Activated naive CD4-positive, alpha-beta T cell treated with anti-CD3 and anti-CD28 coated beads, Interleukin-2, amount 10 ng/mL, durations not matched to agents 7 days and 5 days (primary cell): ENCODE measurements around the gene ASTN1.

Source experiments
- CTCF ChIA-PET: fragments of 350-600 bp; sonication (Branson Sonifier 250); formaldehyde crosslinking; loops from one replicate; lab custom pipeline; 2021; ENCODE audit warnings: antibody characterized with exemption; lab: Charles Lee
- DNase-seq: peaks from one replicate; pipeline ENCODE4 v3.0.0-alpha.2; 2020
- H3K27ac Mint-ChIP-seq: one replicate; pipeline ENCODE4 v1.8.0; 2021; ENCODE audit warnings: mild to moderate bottlenecking, moderate library complexity, mixed read lengths
- H3K27me3 Mint-ChIP-seq: one replicate; pipeline ENCODE4 v1.8.0; 2021; ENCODE audit warnings: mild to moderate bottlenecking, mixed read lengths
- H3K36me3 Mint-ChIP-seq: one replicate; pipeline ENCODE4 v1.8.0; 2021; ENCODE audit warnings: mixed read lengths
- H3K4me1 Mint-ChIP-seq: one replicate; pipeline ENCODE4 v1.8.0; 2021; ENCODE audit warnings: mixed read lengths
- H3K4me3 Mint-ChIP-seq: one replicate; pipeline ENCODE4 v1.8.0; 2021; ENCODE audit warnings: mild to moderate bottlenecking, moderate library complexity, mixed read lengths
- H3K9me3 Mint-ChIP-seq: one replicate; pipeline ENCODE4 v1.8.0; 2021; ENCODE audit warnings: mixed read lengths

The ASTN1 gene

DNA sequence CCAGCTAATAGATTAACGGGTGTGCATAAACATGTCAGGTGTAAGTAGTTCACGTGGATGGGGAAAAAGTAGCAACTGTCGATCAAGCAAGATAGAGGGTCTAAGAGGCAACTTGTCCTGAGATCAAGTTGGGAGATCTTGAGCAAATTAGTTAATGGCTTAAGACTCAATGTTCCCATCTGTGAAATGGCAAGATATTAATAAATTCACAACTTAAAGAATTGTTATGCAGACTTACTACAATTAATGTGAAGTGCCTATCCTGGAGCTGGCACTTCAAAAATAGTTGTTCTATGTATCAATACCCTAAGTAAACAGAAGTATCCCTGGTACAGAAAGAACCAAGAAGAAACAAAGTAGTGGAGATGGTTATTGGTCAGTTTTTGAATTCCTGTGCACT lies 312.4 kb downstream of the ASTN1 start:
- DNase-seq: no peak
- Mint-ChIP-seq H3K27me3 (no peaks in the 10 kb centered on the region), H3K4me1 (no peaks in the 10 kb centered on the region), H3K27ac (no peak overlapping the region), H3K9me3 (no peaks in the 10 kb centered on the region), H3K4me3 (no peak overlapping the region), H3K36me3 (no peaks in the 10 kb centered on the region)
- CTCF ChIA-PET: no interaction called here

DNA sequence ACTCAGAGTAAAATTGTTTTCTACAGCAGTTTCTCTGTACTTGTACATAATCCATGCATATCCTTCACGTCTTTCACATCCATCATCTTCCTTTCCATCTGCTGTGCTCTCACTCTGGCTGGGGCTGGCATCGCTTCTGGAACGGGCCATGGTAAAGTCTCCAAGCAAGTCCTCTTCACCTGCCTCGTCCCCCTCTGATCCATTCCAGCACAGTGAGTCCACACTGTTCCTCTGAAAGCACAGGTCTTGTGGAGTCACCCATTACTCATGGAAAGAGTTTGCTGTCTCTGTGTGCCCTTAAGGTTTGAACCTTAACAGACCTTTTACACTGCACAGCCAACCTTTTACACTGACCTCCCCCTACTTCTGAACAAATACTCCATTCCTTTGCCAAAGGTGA lies 313.6 kb downstream of the ASTN1 start:
- H3K36me3 Mint-ChIP-seq: no peaks in the 10 kb centered on the region
- H3K27me3 Mint-ChIP-seq: no peaks in the 10 kb centered on the region
- H3K27ac Mint-ChIP-seq: no peak overlapping the region
- no peak for DNase-seq
- H3K9me3 Mint-ChIP-seq: no peaks in the 10 kb centered on the region
- H3K4me3 Mint-ChIP-seq: no peak overlapping the region
- no peaks in the 10 kb centered on the region for H3K4me1 Mint-ChIP-seq
- CTCF ChIA-PET: no interaction called here

DNA sequence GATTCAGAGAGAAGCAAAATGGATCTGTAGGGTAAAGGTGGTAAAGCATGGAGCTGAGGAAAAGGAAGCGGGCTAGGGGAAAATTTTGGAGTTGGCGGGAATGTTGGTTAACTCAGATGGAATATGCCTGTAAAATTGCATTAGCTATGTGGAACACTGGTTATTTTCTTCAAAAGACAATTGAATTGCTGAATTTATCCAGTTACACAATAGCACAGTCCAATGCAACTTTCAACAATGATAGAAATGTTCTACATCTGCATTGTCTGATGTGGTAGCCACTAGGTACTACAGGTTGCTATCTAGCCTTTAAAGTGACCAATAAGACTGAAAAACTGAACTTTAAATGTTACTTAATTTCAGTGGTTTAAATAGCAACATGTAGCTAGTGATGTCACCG lies 315.2 kb downstream of the ASTN1 start:
- no peak for DNase-seq
- no peak overlapping the region for H3K27ac Mint-ChIP-seq
- no peaks in the 10 kb centered on the region for H3K27me3 Mint-ChIP-seq
- no peaks in the 10 kb centered on the region for H3K36me3 Mint-ChIP-seq
- H3K4me1 Mint-ChIP-seq: no peaks in the 10 kb centered on the region
- CTCF ChIA-PET: no interaction called here
- H3K4me3 Mint-ChIP-seq: no peak overlapping the region
- no peaks in the 10 kb centered on the region for H3K9me3 Mint-ChIP-seq

DNA sequence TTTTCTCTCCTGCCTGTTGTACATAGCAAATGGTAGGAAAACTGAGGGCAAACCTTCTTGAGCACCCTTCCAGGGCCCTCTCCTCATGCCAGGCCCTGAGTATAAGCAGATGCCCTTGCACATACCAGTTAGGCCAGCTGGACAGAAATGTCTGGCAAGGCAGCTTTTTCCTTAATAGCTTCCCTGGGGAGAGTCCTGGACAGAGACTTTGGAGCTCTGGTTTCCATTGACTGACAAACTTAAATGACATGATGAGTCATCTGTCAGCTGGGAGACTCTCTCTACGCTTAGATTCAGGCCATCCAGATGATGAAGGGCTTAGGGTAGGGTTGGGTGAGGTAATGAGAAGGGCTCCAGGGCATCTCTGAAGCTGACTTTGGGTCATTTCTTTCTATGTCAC lies 317.5 kb downstream of the ASTN1 start:
- Mint-ChIP-seq H3K27ac (no peak overlapping the region), H3K9me3 (no peaks in the 10 kb centered on the region), H3K4me3 (no peak overlapping the region), H3K27me3 (no peaks in the 10 kb centered on the region), H3K36me3 (no peaks in the 10 kb centered on the region), H3K4me1 (no peaks in the 10 kb centered on the region)
- CTCF ChIA-PET: no interaction called here
- DNase-seq: no peak

DNA sequence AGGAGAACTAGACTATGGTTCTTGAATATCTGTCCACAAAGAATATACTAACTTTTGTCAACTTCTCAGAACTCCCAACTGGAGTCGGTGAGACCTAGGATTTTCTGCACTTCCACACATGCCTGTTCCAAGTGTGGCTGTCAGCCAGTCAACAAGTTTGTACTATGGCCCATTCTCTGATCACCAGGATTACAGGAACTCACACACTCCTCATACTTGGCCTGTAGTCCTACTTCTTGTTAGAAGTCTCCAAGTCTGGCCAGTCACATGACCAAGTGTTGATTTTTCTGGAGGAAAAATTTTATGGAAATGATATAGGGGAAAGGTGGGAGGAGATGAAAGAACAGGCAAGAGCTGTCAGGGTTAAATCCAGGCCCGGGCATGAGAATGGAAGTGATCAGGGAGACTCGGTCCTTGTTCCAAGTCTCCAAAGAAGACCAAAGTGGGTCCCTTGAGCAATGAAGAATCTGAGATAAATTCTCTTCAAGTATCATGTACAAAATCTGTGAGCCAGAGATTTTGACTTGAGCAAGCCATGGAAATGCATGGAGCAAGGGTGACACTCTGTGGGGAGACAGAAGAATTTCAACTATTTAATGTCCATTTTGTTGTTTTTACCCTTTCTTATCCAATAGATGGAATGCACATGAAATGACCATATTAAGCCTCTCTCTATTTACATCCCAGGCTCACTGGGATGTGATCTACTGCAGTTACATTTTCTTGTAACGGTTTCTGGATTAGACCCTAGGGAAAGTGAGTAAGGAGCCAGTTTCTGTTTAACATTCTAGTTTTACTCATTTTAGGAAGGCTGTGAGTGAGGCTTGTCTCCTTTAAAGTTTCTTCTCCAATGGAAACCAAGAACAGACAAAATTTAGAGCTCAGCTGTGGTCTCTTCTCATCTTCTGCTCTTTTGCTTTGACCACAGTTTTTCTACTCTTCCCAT lies 320.9 kb downstream of the ASTN1 start:
- no peak for DNase-seq
- CTCF ChIA-PET: no interaction called here
- H3K27me3 Mint-ChIP-seq: no peaks in the 10 kb centered on the region
- H3K9me3 Mint-ChIP-seq: no peaks in the 10 kb centered on the region
- no peak overlapping the region for H3K4me3 Mint-ChIP-seq
- H3K27ac Mint-ChIP-seq: no peak overlapping the region
- H3K36me3 Mint-ChIP-seq: no peaks in the 10 kb centered on the region
- no peaks in the 10 kb centered on the region for H3K4me1 Mint-ChIP-seq

DNA sequence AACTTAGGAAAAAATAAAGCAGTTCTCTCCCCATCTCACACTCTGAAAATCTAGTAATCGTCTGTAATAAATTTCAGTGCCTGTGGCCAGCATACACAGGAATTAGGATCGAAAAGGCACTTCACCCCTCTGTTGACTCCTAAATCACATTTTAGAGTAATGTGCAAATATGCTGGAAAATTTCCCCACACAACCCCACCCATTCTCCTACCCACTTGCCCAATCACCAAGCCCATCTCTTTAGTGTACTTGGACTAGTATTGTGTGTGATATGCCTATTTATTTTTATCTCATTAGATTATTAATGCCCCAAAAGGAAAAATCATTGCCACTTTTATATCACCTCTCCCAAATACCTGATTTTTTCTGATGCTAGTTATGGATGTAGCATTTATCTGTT lies 323.3 kb downstream of the ASTN1 start:
- no peak overlapping the region for H3K4me3 Mint-ChIP-seq
- CTCF ChIA-PET: no interaction called here
- no peak overlapping the region for H3K27ac Mint-ChIP-seq
- no peaks in the 10 kb centered on the region for H3K27me3 Mint-ChIP-seq
- no peaks in the 10 kb centered on the region for H3K36me3 Mint-ChIP-seq
- no peaks in the 10 kb centered on the region for H3K9me3 Mint-ChIP-seq
- no peaks in the 10 kb centered on the region for H3K4me1 Mint-ChIP-seq
- no peak for DNase-seq

DNA sequence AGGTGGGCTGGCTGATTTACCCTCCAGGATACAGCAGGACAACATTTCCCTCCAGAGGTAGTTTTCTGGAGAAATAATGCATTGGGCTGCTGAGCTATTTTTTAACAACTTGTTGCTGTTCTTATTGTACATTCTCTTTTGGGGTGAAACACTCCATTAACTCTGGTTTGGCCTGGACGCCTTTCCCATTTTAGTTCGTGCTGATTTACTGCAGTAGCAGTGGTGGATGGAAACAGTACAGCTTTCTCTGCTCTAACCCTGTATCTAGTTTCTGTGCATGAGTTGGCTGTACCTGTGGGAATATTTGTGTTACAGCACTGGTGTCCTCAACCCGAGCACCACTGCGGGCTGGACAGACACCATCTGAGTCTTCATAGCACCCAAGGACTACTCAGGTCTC lies 325.3 kb downstream of the ASTN1 start:
- CTCF ChIA-PET: no interaction called here

DNA sequence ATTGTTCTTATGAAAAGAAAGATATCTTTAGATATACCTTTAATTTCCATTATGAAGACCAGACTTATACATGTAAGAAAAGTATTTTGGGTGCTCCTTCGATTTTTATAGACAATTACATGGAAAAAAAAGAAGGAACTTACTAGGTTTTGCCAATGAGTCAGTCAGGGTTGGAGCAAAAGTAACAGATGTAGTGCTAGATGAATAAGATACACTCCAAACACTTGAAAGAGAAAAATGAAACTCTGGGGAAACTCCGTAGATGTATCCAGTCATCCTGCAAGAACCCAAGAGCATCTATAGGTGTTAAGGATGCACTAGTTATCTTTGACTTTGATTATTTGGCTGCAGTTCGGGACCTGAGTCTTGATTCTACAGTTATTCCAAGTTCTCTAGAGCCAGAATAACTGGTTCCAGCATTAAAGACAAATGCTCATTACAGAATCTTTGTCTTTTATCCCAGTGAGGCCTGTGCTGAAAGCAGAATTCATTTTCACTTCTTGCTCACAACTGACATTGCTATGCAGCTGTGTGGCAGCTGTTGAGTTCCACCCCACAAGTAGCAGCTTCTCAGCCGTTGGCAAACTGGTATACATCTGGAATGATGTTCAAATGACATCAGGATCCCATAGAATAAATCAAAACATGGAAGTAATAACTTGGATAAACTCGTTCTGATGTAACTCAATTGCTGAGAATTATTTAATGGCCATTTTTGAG lies 326.1 kb downstream of the ASTN1 start:
- Mint-ChIP-seq H3K9me3 (no peaks in the 10 kb centered on the region), H3K4me1 (no peaks in the 10 kb centered on the region), H3K27ac (no peak overlapping the region), H3K4me3 (no peak overlapping the region), H3K27me3 (no peaks in the 10 kb centered on the region), H3K36me3 (no peaks in the 10 kb centered on the region)
- no peak for DNase-seq
- CTCF ChIA-PET: no interaction called here

More for the DNA sequence above, 325.3 kb downstream of the ASTN1 start:
- Mint-ChIP-seq H3K4me1 (no peaks in the 10 kb centered on the region), H3K9me3 (no peaks in the 10 kb centered on the region), H3K36me3 (no peaks in the 10 kb centered on the region), H3K27me3 (no peaks in the 10 kb centered on the region), H3K4me3 (no peak overlapping the region), H3K27ac (no peak overlapping the region)
- no peak for DNase-seq

DNA sequence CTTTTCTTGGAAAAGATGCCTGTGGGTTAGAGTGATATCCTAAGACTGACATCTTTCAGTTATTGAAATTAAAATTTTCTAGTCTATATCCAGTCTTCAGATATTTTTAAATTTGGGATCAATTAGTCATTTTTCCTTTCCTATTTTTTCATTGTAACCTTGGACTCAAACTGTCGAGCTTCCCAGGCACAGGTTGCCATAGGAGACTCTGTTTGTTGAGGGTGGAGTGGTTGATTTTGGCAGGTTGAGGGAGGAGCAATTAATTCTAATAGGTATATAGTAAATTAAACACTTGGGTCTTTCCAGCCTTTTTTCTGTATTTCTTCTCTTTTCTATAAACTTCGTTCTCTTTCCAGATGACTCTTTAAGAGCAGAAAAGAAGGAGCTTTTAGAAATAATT lies 326.8 kb downstream of the ASTN1 start:
- Mint-ChIP-seq H3K27ac (no peak overlapping the region), H3K9me3 (no peaks in the 10 kb centered on the region), H3K4me1 (no peaks in the 10 kb centered on the region), H3K4me3 (no peak overlapping the region), H3K36me3 (no peaks in the 10 kb centered on the region), H3K27me3 (no peaks in the 10 kb centered on the region)
- CTCF ChIA-PET: no interaction called here
- DNase-seq: no peak

DNA sequence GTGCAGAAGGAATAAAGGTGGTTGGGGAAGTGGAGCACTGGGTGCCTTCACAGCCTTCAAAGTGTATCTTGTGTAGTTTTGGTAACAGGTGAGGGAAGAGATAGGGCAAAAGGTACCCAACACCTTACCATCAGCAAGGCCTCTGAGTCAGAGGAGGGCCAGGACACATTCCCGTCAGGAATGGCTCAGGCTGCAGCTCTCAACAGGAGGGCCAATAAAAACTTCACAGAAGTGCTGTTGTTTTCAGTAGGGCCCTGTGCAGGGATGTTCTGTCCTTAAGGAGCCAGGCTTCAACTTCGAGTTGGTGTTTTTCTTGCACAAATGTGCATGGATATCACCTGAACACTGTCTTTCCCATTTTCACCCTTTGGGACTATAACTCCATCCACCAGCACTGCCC lies 333.4 kb downstream of the ASTN1 start:
- Mint-ChIP-seq H3K27ac (no peak overlapping the region), H3K27me3 (no peaks in the 10 kb centered on the region), H3K4me3 (no peak overlapping the region), H3K9me3 (no peaks in the 10 kb centered on the region), H3K36me3 (no peaks in the 10 kb centered on the region), H3K4me1 (no peaks in the 10 kb centered on the region)
- CTCF ChIA-PET: no interaction called here
- no peak for DNase-seq

DNA sequence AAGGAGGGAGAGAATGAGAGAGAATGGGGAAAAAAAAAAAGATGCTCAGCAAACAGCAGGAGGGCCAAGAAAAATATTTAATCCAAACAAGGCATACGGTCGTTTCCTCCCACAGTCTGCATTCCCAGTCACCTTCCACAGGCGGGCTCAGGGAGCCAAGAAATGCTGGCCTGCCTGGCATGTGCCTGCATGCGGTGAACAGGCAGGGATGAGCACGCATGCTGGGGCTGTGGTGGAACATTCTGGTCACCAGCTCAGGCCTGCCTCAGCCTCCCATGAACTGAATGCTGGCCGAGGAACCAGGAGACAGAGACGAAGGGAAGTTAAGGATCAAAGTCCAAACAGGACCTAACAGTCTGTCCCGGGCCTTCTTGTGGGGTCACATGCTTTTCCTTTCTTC lies 335.3 kb downstream of the ASTN1 start:
- Mint-ChIP-seq H3K27me3 (no peaks in the 10 kb centered on the region), H3K36me3 (no peaks in the 10 kb centered on the region), H3K9me3 (no peaks in the 10 kb centered on the region), H3K4me3 (no peak overlapping the region), H3K27ac (no peak overlapping the region), H3K4me1 (no peaks in the 10 kb centered on the region)
- no peak for DNase-seq
- CTCF ChIA-PET: no interaction called here

DNA sequence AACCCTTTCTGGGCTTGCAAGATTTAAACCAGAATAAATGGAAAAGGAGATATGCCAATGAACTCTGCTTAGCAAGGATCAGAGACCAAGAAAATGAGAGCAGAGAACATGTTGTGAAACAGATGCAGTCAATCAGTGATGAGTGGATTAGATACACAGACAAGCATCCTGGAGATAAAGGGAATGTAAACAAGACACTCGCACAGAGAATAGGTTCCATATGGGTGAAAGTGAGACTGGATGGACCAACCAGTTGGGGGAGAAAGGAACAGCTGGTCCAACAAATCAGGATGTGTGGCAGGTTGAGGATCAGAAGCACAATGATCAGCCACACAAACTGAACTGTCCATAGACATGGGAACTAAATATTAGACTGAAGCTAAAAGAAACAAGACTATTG lies 338.2 kb downstream of the ASTN1 start:
- no peaks in the 10 kb centered on the region for H3K9me3 Mint-ChIP-seq
- H3K4me1 Mint-ChIP-seq: no peaks in the 10 kb centered on the region
- H3K36me3 Mint-ChIP-seq: no peaks in the 10 kb centered on the region
- no peak overlapping the region for H3K27ac Mint-ChIP-seq
- no peak for DNase-seq
- CTCF ChIA-PET: no interaction called here
- no peaks in the 10 kb centered on the region for H3K27me3 Mint-ChIP-seq
- H3K4me3 Mint-ChIP-seq: no peak overlapping the region

DNA sequence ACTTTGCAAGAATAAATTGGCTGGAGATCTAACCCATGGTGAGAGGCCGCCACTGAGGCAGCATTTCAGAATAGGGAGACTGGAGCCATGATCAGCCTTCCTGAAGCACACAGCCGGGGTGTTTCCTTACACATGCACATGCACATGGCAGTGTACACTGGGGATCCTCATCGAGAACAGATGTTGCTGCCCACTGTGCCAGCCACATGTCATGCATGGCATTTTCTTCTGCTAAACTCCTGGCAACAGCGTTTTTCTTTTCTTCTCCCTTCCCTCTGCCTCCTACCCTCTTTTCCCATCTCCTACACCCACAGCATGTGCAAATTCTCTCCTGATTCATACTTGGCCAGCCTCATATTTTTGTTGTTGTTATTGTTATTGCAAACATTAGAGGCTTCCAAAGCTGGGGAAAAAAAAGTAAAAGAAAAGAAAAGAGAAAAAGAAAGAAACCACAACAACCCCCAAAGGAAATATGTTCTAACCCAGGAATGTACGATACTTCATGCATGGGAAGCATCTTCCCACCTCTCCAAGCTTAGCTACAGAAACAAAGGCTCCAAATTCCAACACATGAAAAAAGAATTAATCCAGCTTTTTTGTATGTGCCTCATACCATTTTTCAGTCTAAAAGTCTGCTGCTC lies 344.0 kb downstream of the ASTN1 start:
- no peaks in the 10 kb centered on the region for H3K9me3 Mint-ChIP-seq
- no peak overlapping the region for H3K4me3 Mint-ChIP-seq
- H3K27ac Mint-ChIP-seq: no peak overlapping the region
- H3K27me3 Mint-ChIP-seq: no peaks in the 10 kb centered on the region
- DNase-seq: no peak
- no peaks in the 10 kb centered on the region for H3K4me1 Mint-ChIP-seq
- no peaks in the 10 kb centered on the region for H3K36me3 Mint-ChIP-seq
- CTCF ChIA-PET: no interaction called here

DNA sequence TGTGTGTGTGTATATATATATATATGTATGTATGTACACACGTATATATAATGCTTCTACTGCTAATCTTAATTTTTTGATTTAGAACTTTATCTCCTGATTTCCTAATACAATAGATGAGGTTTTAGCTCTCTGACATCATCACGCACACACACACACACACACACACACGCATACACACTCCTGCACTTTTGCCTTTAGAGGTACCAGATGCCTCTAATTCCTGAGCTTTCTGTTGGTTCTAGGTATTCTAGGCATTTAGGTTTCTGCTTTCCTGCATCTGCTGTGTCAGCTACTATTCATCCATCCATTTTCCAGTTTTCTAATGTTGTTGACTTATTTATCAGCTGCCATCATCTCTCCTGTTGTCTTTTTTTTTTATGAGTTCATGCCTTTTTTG lies 348.3 kb downstream of the ASTN1 start:
- H3K4me3 Mint-ChIP-seq: no peak overlapping the region
- no peaks in the 10 kb centered on the region for H3K9me3 Mint-ChIP-seq
- H3K27ac Mint-ChIP-seq: no peak overlapping the region
- H3K27me3 Mint-ChIP-seq: no peaks in the 10 kb centered on the region
- DNase-seq: no peak
- H3K4me1 Mint-ChIP-seq: no peaks in the 10 kb centered on the region
- CTCF ChIA-PET: no interaction called here
- no peaks in the 10 kb centered on the region for H3K36me3 Mint-ChIP-seq
